ENCODE data around the gene MANBA.
"Not testable (repeated sequence)": the region's sequence is repeated elsewhere in the genome, so short reads cannot be mapped to it uniquely, and the experiment has no call there.

MANBA gene

DNA sequence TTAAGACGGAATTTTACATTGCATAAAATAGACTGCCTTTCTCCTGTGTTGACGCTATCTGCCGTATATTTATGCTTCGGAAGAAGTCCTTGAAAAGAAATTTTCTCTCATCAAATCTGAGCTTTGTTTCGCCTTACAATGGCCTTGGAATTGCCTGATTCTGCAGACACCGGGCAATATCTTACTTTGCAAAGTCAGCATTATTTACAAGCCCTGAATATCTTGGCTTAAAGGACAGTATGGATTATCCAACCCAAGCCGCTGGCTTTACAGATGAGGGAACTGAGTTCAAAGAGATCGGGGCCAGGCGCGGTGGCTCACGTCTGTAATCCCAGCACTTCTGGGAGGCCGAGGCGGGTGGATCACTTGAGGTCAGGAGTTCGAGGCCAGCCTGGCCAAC lies 1.1 kb upstream of the MANBA start:
- H3K27ac ChIP-seq: no peak overlapping the region
- TF ChIP-seq, protein P1, sequence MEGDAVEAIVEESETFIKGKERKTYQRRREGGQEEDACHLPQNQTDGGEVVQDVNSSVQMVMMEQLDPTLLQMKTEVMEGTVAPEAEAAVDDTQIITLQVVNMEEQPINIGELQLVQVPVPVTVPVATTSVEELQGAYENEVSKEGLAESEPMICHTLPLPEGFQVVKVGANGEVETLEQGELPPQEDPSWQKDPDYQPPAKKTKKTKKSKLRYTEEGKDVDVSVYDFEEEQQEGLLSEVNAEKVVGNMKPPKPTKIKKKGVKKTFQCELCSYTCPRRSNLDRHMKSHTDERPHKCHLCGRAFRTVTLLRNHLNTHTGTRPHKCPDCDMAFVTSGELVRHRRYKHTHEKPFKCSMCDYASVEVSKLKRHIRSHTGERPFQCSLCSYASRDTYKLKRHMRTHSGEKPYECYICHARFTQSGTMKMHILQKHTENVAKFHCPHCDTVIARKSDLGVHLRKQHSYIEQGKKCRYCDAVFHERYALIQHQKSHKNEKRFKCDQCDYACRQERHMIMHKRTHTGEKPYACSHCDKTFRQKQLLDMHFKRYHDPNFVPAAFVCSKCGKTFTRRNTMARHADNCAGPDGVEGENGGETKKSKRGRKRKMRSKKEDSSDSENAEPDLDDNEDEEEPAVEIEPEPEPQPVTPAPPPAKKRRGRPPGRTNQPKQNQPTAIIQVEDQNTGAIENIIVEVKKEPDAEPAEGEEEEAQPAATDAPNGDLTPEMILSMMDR (conservative IDR thresholded peaks at IDR 0.05): no peak
- TF ChIP-seq ZFX (IDR thresholded peaks at IDR 0.05): no peak

DNA sequence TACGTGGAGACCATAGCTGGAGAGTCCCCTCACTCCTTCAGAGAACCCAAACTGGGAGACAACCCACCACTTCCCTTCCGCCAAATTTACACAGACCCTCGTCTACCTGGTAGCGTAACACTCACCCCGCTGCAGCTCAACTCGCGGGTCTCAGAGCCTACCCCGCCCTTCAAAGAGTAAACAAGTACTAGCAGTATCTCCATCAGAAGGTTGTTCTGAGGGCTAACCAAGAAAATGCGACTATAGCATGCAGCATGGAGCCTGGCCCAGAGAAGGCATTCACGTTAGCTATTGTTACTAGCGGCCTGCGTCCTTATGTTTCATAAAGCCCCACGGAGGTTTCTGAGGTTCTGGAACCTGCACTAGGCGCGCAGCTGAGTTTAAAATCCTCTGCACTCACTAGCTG lies 531 bp upstream of the MANBA start:
- H3K27ac ChIP-seq: peak overlapping the region; percentile 85
- TF ChIP-seq, protein P1 (conservative IDR thresholded peaks at IDR 0.05): no peak
- no peak for TF ChIP-seq ZFX (IDR thresholded peaks at IDR 0.05)

GRCh38 chr4:102759831-102760644 lies 730 bp downstream of the MANBA start:
- H3K27ac ChIP-seq: peak overlapping the region; percentile 85
- TF ChIP-seq, protein P1 (conservative IDR thresholded peaks at IDR 0.05): no peak
- no peak for TF ChIP-seq ZFX (IDR thresholded peaks at IDR 0.05)

GRCh38 chr4:102758241-102759160 lies 2.3 kb downstream of the MANBA start:
- H3K27ac ChIP-seq: peak overlapping the region; percentile 70
- TF ChIP-seq, protein P1 (conservative IDR thresholded peaks at IDR 0.05): no peak
- TF ChIP-seq ZFX (IDR thresholded peaks at IDR 0.05): no peak

DNA sequence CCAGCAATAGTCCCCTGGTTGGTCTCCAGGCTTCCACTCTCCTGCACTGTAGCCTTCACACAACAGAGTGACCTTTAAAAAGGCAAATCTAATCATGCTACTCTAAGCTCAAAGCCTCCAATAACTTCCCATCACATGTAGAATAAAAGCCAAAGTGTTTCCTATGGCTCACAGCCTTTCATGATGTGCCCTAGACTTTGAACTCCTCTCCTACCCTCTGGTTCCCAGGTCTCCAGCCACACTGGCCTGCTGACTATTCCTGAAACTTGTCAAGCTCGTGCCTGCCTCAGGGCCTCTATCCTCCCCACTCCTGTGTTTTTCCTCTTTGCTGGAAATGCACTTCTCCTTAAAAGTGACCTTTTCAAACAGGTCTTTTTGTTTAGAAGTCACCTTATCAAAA lies 3.1 kb downstream of the MANBA start:
- H3K27ac ChIP-seq: peak overlapping the region; percentile 69; the same call in 1 of the 2 replicates
- TF ChIP-seq, protein P1 (conservative IDR thresholded peaks at IDR 0.05): no peak
- TF ChIP-seq ZFX (IDR thresholded peaks at IDR 0.05): no peak

GRCh38 chr4:102754044-102754443 lies 6.7 kb downstream of the MANBA start:
- TF ChIP-seq, protein P1 (conservative IDR thresholded peaks at IDR 0.05): no peak
- TF ChIP-seq ZFX (IDR thresholded peaks at IDR 0.05): no peak
- H3K27ac ChIP-seq: no peak overlapping the region

DNA sequence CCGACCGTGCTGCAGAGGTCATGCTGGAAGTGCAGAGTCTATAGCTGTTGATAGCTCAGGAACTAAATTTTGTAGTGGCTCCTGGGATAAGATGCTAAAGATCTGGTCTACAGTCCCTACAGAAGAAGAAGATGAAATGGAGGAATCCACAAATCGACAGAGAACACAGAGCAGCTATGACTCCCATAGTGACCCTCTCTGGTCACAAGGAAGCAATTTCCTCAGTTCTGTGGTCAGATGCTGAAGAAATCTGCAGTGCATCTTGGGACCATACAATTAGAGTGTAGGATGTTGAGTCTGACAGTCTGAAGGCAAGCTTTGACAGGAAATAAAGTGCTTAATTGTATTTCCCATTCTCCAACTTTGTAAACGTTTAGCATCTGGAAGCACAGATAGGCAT lies 8.8 kb downstream of the MANBA start:
- TF ChIP-seq ZFX (IDR thresholded peaks at IDR 0.05): no peak
- H3K27ac ChIP-seq: no peak overlapping the region

- not testable (repeated sequence) for H3K27ac ChIP-seq
Observed at GRCh38 chr4:102743352-102743751, 17.4 kb downstream of the MANBA start.

DNA sequence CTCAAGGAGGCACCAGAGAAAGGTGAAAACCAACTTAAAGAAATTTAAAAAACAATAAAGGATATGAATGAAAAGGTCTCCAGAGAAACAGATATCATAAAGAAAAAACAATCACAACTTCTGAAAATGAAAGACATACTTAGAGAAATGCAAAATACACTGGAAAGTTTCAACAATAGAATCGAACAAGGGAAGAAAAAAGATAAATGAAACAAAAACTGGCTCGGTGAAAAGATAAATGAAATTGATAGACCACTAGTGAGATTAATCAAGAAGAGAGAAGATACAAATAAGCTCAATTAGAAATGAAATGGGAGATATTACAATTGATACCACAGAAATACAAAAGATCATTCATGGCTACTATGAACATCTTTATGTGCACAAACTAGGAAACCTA lies 22.0 kb downstream of the MANBA start:
- not testable (repeated sequence) for H3K27ac ChIP-seq
